HG03097 (cell line): ENCODE measurements around the gene CENPT.
"Not testable (repeated sequence)": the region's sequence is repeated elsewhere in the genome, so short reads cannot be mapped to it uniquely, and the experiment has no call there.

Experiments used
- ATAC-seq: cut with Tn5 transposase; IDR thresholded peaks from one replicate; pipeline ENCODE4 v1.9.1; 2021; ENCODE audit not compliant: unreplicated experiment, low FRiP score

CENPT gene

DNA sequence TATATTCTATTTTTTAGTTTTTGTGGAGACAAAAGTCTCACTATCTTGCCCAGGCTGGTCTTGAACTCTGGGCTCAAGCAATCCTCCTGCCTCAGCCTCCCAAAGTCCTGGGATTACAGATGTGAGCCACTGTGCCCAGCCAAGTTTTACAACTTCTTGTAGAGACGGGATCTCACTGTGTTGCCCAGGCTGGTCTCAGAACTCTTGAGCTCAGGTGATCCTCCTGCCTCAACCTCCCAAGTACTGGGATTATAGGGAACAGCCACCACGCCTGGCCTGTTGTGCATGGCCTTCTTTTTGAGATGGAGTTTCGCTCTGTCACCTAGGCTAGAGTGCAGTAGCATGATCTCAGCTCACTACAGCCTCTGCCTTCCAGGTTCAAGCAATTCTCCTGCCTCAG lies 6.2 kb upstream of the CENPT start:
- no peak for ATAC-seq

GRCh38 chr16:67848118-67848517 lies 625 bp upstream of the CENPT start:
- no peak for ATAC-seq

DNA sequence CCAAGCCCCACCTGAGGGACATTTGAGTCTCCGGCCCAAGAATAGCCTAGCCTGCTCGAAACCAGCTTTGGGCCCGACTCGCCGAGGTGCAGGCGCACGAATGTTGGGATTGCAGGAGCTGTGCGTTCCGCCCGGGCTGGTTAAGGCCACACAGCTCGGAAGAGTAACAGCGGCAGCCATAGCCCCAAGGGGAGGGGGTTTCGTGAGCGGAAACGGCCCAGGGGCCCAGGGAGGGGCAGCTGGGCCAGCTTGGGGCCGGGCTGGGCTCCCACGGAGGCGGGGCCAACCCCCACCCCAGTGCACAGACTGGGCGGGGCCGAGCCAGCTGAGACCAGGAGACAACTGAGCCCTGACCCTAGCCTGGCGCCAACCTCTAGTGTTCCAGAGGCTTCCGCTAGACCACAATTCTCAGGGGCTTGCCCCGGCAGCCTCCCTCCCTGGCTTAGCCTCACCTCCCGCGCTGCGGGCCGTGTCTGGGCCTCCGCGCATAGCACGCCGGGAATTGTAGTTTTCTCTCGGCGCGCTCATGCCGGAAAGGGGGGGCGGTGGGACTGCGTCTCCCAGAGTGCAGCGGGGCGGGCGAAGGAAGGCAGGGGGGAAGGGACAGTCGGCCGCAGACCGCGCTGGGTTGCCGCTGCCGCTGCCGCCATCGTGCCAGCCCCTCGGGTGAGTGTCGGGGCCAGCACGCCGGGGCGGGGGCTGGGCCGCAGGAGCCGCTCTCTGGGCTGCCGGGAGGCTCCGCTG lies 1.0 kb downstream of the CENPT start, which contains the start of gene NUTF2:
Gene NUTF2, plus strand, starts transcription at position 614 of the 744 bp plus-strand sequence. CDS start 18,198 bp downstream, outside the sequence.
- ATAC-seq, result peak; percentile 53

DNA sequence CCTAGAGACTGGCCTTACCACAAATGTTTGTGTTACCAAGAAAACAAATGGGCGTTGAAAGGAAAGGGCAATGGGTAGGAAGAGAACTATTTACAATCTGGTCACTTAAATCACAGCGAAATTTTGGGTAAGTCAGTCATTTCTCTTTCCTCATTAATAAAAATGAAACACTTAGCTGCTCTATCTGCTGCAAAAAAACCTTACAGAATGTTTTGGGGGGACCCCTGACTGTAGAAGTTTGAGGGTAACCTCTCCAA lies 1.5 kb downstream of the CENPT start:
- no peak for ATAC-seq

DNA sequence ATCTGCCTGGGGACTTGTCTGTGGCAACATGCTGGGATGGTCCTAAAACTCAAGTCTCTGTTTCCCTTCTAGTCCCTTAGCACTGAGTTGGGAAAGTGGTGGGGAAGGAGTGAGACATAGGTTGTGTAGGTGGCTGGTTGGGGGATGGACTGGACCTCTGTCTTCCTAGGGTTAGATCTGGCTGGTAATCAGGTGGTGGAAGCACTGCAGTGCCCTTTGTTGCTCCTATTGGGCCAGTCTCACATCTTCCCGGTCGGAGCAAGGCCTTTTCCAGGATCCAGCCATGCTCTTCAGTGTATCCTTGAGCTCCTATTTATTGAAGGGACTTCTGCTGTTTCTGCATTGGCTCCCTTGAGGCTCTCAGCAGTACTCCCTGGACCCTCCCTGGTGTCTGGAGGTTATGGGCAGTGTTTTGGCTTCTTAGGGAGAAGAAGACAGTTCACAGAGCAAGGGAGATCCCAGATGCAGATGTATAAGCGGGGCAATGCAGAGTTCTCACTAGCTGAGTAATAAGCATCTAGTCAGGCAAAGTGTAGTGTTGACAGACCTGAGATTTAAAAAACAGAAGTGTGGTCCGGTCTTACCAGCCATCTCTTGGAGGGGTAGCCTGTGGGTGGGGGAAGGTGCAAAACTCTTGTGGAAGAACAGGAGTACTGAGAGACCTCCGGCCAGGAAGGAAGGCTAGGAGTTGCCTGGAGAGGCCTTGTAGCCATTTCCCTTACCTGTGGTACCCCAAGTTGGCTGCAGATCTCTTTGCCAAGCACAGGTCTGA lies 2.0 kb downstream of the CENPT start:
- ATAC-seq, result no peak

GRCh38 chr16:67844497-67844896 lies 3.0 kb downstream of the CENPT start:
- ATAC-seq, result no peak

DNA sequence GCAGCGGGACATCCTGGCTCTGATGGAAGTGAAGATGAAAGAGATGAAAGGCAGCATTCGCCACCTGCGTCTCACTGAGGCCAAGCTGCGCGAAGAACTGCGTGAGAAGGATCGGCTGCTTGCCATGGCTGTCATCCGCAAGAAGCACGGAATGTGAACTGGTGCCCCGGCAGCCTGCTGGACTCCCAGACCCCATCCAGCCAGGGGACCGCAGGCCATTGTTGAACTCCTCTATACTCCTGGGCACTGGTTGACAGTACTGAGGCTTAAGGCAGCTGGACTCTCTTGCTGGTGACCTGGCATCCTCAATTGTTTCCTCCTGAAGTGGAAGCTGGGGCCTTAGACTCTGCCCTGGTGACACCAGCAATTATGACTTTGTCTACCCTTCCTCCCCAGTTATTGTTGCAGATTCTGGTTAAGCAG lies 4.1 kb downstream of the CENPT start:
- ATAC-seq, result no peak

DNA sequence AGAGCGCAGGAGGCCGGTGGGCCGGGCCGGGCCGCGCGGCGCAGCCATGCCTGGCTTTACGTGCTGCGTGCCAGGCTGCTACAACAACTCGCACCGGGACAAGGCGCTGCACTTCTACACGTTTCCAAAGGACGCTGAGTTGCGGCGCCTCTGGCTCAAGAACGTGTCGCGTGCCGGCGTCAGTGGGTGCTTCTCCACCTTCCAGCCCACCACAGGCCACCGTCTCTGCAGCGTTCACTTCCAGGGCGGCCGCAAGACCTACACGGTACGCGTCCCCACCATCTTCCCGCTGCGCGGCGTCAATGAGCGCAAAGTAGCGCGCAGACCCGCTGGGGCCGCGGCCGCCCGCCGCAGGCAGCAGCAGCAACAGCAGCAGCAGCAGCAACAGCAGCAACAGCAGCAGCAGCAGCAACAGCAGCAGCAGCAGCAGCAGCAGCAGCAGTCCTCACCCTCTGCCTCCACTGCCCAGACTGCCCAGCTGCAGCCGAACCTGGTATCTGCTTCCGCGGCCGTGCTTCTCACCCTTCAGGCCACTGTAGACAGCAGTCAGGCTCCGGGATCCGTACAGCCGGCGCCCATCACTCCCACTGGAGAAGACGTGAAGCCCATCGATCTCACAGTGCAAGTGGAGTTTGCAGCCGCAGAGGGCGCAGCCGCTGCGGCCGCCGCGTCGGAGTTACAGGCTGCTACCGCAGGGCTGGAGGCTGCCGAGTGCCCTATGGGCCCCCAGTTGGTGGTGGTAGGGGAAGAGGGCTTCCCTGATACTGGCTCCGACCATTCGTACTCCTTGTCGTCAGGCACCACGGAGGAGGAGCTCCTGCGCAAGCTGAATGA lies 4.8 kb downstream of the CENPT start:
- ATAC-seq, result peak; percentile 5

GRCh38 chr16:67841816-67842508 lies 5.5 kb downstream of the CENPT start, which contains the start of gene THAP11:
Gene THAP11, plus strand, starts transcription at chr16:67842320. Its CDS starts 235 bp downstream, at chr16:67842555.
- peak; percentile 46 for ATAC-seq

DNA sequence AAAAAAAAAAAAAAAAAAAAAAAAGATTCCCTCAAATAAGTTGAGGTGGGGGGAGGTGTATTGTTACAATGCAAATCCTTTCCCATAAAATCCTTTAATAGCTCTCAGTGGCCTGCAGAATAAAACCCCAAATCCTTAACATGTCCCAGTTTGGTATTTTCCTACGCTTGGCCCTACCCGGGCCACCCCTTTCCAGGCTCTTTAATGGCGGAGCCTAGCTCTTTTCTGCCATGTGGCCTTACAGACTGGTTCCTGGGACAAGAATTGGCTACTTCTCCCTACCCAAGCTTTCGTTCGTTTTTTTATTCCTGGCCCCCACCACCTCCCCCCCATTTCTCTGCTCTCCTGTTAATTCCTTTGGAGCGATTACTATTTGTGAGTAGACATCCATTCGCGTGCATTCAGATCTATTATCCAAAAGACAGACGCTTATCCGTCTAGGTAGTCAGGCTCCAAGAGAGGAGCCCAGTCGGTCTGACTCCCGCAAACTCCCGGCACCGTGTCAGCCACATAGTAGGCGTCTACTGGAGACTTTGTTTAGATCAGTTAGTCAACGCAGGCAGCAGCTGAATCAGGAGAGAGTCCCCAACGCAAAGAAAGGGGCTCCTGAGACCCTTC lies 6.2 kb downstream of the CENPT start:
- no peak for ATAC-seq

GRCh38 chr16:67837811-67838210 lies 9.7 kb downstream of the CENPT start:
- ATAC-seq, result no peak

GRCh38 chr16:67837190-67837589 lies 10.3 kb downstream of the CENPT start:
- ATAC-seq, result not testable (repeated sequence)

DNA sequence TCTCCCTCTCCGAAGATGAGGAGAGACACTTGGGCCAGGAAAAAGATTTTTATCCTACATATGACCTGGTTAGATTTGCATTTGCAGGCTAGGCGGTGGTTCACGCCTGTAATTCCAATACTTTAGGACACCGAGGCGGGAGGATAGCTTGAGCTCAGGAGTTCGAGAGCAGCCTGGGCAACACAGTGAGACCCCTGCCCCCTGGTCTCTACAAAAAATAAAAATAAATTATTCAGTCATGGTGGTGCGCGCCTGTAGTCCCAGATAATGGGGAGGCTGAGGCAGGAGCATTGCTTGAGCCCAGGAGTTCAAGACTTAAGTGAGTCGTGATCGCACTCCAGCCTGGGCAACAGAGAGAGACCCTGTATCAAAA lies 13.3 kb downstream of the CENPT start:
- no peak for ATAC-seq

- peak; percentile 88 for ATAC-seq
Measured at GRCh38 chr16:67833415-67834241, 13.9 kb downstream of the CENPT start.

GRCh38 chr16:67833030-67833414 lies 14.5 kb downstream of the CENPT start:
- no peak for ATAC-seq

DNA sequence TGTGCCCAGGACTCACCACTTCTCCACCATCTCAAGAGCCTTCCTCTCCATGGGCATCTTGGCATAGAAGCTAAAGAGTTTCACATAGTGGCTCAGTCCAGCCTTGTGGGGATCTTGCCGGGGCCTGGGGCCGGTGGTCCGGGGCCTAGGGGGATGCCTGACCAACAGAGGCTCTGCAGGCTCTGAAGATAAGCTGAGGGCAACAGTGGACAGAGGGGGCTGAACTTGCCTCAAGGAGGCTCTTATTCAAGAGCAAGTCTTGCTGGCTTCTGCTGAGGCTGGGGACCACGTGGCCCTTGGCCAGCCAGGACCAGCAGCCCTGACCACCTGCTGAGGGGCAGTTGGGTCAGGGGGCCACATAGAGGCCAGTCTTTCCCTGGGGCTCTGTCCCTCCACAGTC lies 18.8 kb downstream of the CENPT start:
- no peak for ATAC-seq

DNA sequence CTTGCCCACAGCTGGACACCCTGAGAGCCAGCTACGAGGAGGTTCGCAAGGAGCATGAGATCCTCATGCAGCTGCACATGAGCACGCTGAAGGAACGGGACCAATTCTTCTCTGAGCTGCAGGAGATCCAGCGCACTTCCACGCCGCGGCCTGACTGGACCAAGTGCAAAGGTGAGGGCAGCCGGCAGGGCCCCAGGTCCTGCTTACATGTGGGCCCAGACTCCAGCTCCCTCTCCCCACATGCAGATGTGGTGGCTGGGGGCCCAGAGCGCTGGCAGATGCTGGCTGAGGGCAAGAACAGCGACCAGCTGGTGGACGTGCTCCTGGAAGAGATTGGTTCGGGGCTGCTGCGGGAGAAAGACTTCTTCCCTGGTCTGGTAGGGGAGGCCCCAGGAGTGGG lies 21.6 kb downstream of the CENPT start:
- no peak for ATAC-seq

- no peak for ATAC-seq
Measured at GRCh38 chr16:67825119-67825518, 22.4 kb downstream of the CENPT start.

GRCh38 chr16:67822511-67822910 lies 25.0 kb downstream of the CENPT start:
- no peak for ATAC-seq
